Heart left ventricle (tissue), 16 donors: ENCODE data around the gene HSD17B8. TPM values are rescaled to one million over a fixed set of nuclear protein-coding genes. Genes with fewer than 3 reads are reported as not detected.

ENCODE experiments used
- ATAC-seq, 4 donors: fragments of 200-7000 bp; cut with Tn5 transposase; one replicate each; pipeline ENCODE4 v1.9.1; 2020 to 2022; ENCODE audit warnings: moderate library complexity in 4 of 4, mild to moderate bottlenecking in 3 of 4, moderate number of reproducible peaks in 1 of 4
- DNase-seq, 5 donors: peaks; one replicate each; pipeline ENCODE4 v3.0.0-alpha.2; 2020
- H3K27ac ChIP-seq, 12 donors: fragments of 200-600 bp; sonication (generic) in 4 of 12; one replicate each; pipeline versions ENCODE4 v1.5.0 to v1.8.0; 2016 to 2022; ENCODE audit warnings: mild to moderate bottlenecking in 2 of 12
- H3K27me3 ChIP-seq, 9 donors: fragments of 200-600 bp; sonication (generic) in 2 of 9; one replicate each; pipeline versions ENCODE4 v1.5.1 to v1.8.0; 2016 to 2022; ENCODE audit warnings: mild to moderate bottlenecking in 3 of 9
- H3K36me3 ChIP-seq, 9 donors: fragments of 200-600 bp; sonication (generic) in 2 of 9; one replicate each; pipeline versions ENCODE4 v1.5.0 to v1.8.0; 2018 to 2022; ENCODE audit warnings: mild to moderate bottlenecking in 2 of 9
- H3K4me1 ChIP-seq, 12 donors: fragments of 200-600 bp; sonication (generic) in 4 of 12; one replicate each; pipeline versions ENCODE4 v1.5.0 to v1.8.0; 2016 to 2022; ENCODE audit warnings: mild to moderate bottlenecking in 3 of 12
- H3K4me3 ChIP-seq, 12 donors: fragments of 200-600 bp; sonication (generic) in 4 of 12; one replicate each; pipeline versions ENCODE4 v1.5.0 to v1.8.0; 2017 to 2022; ENCODE audit warnings: mild to moderate bottlenecking in 9 of 12, moderate library complexity in 4 of 12
- H3K9me3 ChIP-seq, 12 donors: fragments of 200-600 bp; sonication (generic) in 4 of 12; one replicate each; pipeline versions ENCODE4 v1.5.0 to v1.8.0; 2016 to 2022; ENCODE audit warnings: mild to moderate bottlenecking in 1 of 12
- POLR2A ChIP-seq, 2 donors: fragments of 450-650 bp; IDR thresholded peaks; one replicate each; pipeline ENCODE4 v1.6.1; 2017; ENCODE audit warnings: antibody characterized with exemption in 2 of 2, mild to moderate bottlenecking in 2 of 2, moderate library complexity in 2 of 2
- WGBS, 4 donors: extraction: QIAGEN DNeasy Blood & Tissue Kit in 2 of 4; methylation state at CpG; one replicate each; pipeline versions ENCODE4 v1.1.5 to v1.1.7; 2013 to 2018; 5-methylcytosine and 5-hydroxymethylcytosine counted together
- intact Hi-C, 10 donors: fragments of 100-400 bp; cut with DNase I; formaldehyde crosslinking; loops; one replicate each; pipeline versions ENCODE4 v1.11.1 to v1.14.2; 2022
- polyA plus RNA-seq, 2 donors: library from polyadenylated mRNA; stranded (reverse); fragments of 200-250 nt; gene quantifications; one replicate each; pipeline ENCODE4 v1.2.3, GENCODE V29; 2013
- total RNA-seq, 9 donors: library from RNA; depleted of rRNA in 2 of 9; stranded (reverse); fragments of >200 nt in 2 of 9; fragmentation: NEBNext Ultra II Directional in 3 of 9; extraction: Animal tissue kit (Norgen Biotek cat#: 25700) in 3 of 9; gene quantifications; one replicate each; pipeline versions ENCODE4 v1.1.0 to v1.2.4, GENCODE V29; 2016 to 2023
- TF ChIP-seq, protein P1 (sequence below), 12 donors: fragments of 200-600 bp; sonication (generic) in 4 of 12; IDR thresholded peaks; one replicate each; pipeline versions ENCODE4 v1.5.0 to v1.8.0; 2018 to 2022; ENCODE audit warnings: antibody characterized with exemption in 12 of 12, mild to moderate bottlenecking in 5 of 12
- donor health status: ischemic (EF 13 %, LVEDD 7.1; RV severe dilation, severe dysfunction).
- donor health status: healthy with polysubstance abuse.
- donor health status: DM: no; HTN: yes; CAD: no.
- donor health status: DM: no; HTN: no; CAD: no.
- donor health status: ischemic (EF 25% LVEDD 6.9; RV normal size, moderate dysfunction).
- donor health status: ischemic (EF 25% LVEDD 5.7; RV mildly dilated, moderate dysfunction).
- donor health status: healthy.
- donor health status: DM: yes; HTN: yes; CAD: no.
- donor health status: ischemic (EF 35%, LVEDD 5.7; RV mildly dilated, moderate dysfunction).
- donor health status: nonischemic (EF 11% LVEDD 7.7; RV severe dilation, severe dysfunction).
- donor health status: DM: yes; HTN: yes; CAD: no.
- donor health status: PGD.
- donor health status: ischemic (EF 29% LVEDD 5.4; RV normal size, mild dysfunction).
- donor health status: nonischemic (EF 23%, LVEDD 6.1; RV moderate dilation, normal function).

The HSD17B8 gene
- total and polyA plus RNA-seq, 11 donors: 15.8 to 31.7 (median 17.9) TPM

- Histone ChIP-seq H3K36me3 (peaks cover 0 to 39% (median 30%) of the 10 kb centered on the region in 9 donors), H3K4me3 (peak overlapping the region; percentile 78 to 99 (median 90)), H3K4me1 (peaks cover 5 to 47% (median 32%) of the 10 kb centered on the region in 12 donors), H3K9me3 (no peaks in the 10 kb centered on the region), H3K27ac (peak overlapping the region; percentile 82 to 99 (median 94)), H3K27me3 (no peaks in the 10 kb centered on the region)
- TF ChIP-seq, protein P1, sequence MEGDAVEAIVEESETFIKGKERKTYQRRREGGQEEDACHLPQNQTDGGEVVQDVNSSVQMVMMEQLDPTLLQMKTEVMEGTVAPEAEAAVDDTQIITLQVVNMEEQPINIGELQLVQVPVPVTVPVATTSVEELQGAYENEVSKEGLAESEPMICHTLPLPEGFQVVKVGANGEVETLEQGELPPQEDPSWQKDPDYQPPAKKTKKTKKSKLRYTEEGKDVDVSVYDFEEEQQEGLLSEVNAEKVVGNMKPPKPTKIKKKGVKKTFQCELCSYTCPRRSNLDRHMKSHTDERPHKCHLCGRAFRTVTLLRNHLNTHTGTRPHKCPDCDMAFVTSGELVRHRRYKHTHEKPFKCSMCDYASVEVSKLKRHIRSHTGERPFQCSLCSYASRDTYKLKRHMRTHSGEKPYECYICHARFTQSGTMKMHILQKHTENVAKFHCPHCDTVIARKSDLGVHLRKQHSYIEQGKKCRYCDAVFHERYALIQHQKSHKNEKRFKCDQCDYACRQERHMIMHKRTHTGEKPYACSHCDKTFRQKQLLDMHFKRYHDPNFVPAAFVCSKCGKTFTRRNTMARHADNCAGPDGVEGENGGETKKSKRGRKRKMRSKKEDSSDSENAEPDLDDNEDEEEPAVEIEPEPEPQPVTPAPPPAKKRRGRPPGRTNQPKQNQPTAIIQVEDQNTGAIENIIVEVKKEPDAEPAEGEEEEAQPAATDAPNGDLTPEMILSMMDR (IDR thresholded peaks at IDR 0.05): no peak
- no peak for TF ChIP-seq POLR2A (IDR thresholded peaks at IDR 0.05)
- intact Hi-C loops: loop anchor here in 4 of 10 donors (2.0 to 10.0 kb wide), 3 partner anchors 40 to 1013 kb away; partner anchors contain the start of genes GPSM3 (in 1 of the 4) and PBX2 (in 1 of the 4)
- peak in 3 of 5 donors; percentile 58 to 63 (median 61) for DNase-seq
- ATAC-seq: peak in 3 of 4 donors; percentile 6 to 35 (median 35)
- WGBS, 4 donors: 1 to 3% (median 2%) methylated on average over 26 to 29 of the region's 29 CpGs
Observed at GRCh38 chr6:33207552-33208090, 3.2 kb downstream of the HSD17B8 start.

- intact Hi-C loops: loop anchor here in 4 of 10 donors (2.0 to 10.0 kb wide), 3 partner anchors 39 to 1014 kb away; partner anchors contain the start of genes GPSM3 (in 1 of the 4) and PBX2 (in 1 of the 4)
- Histone ChIP-seq H3K36me3 (peaks cover 0 to 32% (median 23%) of the 10 kb centered on the region in 9 donors), H3K9me3 (no peaks in the 10 kb centered on the region), H3K27ac (peak within 1 kb of the TSS; percentile 82 to 99 (median 94)), H3K4me1 (peaks cover 4 to 49% (median 34%) of the 10 kb centered on the region in 12 donors), H3K27me3 (peaks cover 0 to 5% (median 0%) of the 10 kb centered on the region in 9 donors), H3K4me3 (peak within 1 kb of the TSS; percentile 78 to 99 (median 90))
- TF ChIP-seq, protein P1 (IDR thresholded peaks at IDR 0.05): no peak
- peak; percentile 84 to 97 for TF ChIP-seq POLR2A (IDR thresholded peaks at IDR 0.05)
- ATAC-seq (peak; percentile 45 to 84 (median 81)), DNase-seq (peak; percentile 91 to 94 (median 92))
- WGBS, 4 donors: 0 to 1% (median 1%) methylated on average over 36 to 86 of the region's 86 CpGs
Observed at GRCh38 chr6:33208091-33208967, 3.9 kb downstream of the HSD17B8 start, which contains the start of gene RING1. RING1 (plus strand) TSS chr6:33208500; CDS start chr6:33208823, 323 bp downstream.

DNA sequence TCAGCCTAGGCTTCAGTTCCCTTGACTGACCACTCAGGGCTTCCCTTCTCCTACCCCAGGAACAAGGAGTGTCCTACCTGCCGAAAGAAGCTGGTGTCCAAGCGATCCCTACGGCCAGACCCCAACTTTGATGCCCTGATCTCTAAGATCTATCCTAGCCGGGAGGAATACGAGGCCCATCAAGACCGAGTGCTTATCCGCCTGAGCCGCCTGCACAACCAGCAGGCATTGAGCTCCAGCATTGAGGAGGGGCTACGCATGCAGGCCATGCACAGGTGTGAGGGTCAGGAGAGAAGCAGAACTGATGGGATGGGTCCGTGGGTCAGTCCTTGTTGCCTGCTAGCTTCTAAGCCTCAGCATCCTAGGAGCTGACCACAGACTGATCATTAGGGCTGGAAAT, 5.4 kb downstream of the HSD17B8 start:
- 90 to 96% (median 94%) methylated on average over 6 to 10 of the region's 10 CpGs for WGBS, 4 donors
- Histone ChIP-seq H3K27me3 (peaks cover 0 to 5% (median 0%) of the 10 kb centered on the region in 9 donors), H3K27ac (no peak overlapping the region), H3K4me3 (no peak overlapping the region), H3K4me1 (peaks cover 0 to 44% (median 28%) of the 10 kb centered on the region in 12 donors), H3K9me3 (no peaks in the 10 kb centered on the region), H3K36me3 (peaks cover 0 to 25% (median 17%) of the 10 kb centered on the region in 9 donors)
- intact Hi-C loops: loop anchor here in 6 of 10 donors (2.0 to 10.0 kb wide), 3 partner anchors 37 to 1015 kb away; partner anchors contain the start of genes GPSM3 (in 1 of the 6) and PBX2 (in 1 of the 6)
- TF ChIP-seq POLR2A (IDR thresholded peaks at IDR 0.05): no peak
- TF ChIP-seq, protein P1 (IDR thresholded peaks at IDR 0.05): no peak
- ATAC-seq: no peak
- no peak for DNase-seq
